ENCODE data around the gene NR5A1.

DNA sequence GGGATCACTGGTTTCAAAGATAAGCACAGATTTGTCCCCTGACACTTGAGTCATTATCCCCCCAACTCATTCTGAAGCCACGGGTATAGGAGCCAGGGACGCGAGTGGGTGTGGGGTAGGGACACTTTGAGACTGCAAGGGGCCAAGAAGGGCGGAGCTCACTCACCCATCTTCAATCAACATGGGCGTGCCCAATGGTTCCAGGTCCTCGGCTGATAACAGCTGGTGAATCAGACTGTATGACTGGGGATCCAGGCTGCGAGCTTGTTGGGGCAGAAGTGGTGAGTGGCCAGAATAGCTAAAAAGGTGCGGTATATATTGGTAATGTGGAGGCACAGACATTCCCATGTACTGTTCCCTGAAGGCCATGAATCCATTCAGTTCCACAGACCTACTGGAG, 30.7 kb upstream of the NR5A1 start:
- TF ChIP-seq POLR2A (IDR thresholded peaks at IDR 0.05) = no peak
- TF ChIP-seq, protein P1, sequence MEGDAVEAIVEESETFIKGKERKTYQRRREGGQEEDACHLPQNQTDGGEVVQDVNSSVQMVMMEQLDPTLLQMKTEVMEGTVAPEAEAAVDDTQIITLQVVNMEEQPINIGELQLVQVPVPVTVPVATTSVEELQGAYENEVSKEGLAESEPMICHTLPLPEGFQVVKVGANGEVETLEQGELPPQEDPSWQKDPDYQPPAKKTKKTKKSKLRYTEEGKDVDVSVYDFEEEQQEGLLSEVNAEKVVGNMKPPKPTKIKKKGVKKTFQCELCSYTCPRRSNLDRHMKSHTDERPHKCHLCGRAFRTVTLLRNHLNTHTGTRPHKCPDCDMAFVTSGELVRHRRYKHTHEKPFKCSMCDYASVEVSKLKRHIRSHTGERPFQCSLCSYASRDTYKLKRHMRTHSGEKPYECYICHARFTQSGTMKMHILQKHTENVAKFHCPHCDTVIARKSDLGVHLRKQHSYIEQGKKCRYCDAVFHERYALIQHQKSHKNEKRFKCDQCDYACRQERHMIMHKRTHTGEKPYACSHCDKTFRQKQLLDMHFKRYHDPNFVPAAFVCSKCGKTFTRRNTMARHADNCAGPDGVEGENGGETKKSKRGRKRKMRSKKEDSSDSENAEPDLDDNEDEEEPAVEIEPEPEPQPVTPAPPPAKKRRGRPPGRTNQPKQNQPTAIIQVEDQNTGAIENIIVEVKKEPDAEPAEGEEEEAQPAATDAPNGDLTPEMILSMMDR (IDR thresholded peaks at IDR 0.05) = no peak
